ENCODE results near the gene NOL4L.
"Not testable (repeated sequence)": the region's sequence is repeated elsewhere in the genome, so short reads cannot be mapped to it uniquely, and the experiment has no call there.

NOL4L gene

DNA sequence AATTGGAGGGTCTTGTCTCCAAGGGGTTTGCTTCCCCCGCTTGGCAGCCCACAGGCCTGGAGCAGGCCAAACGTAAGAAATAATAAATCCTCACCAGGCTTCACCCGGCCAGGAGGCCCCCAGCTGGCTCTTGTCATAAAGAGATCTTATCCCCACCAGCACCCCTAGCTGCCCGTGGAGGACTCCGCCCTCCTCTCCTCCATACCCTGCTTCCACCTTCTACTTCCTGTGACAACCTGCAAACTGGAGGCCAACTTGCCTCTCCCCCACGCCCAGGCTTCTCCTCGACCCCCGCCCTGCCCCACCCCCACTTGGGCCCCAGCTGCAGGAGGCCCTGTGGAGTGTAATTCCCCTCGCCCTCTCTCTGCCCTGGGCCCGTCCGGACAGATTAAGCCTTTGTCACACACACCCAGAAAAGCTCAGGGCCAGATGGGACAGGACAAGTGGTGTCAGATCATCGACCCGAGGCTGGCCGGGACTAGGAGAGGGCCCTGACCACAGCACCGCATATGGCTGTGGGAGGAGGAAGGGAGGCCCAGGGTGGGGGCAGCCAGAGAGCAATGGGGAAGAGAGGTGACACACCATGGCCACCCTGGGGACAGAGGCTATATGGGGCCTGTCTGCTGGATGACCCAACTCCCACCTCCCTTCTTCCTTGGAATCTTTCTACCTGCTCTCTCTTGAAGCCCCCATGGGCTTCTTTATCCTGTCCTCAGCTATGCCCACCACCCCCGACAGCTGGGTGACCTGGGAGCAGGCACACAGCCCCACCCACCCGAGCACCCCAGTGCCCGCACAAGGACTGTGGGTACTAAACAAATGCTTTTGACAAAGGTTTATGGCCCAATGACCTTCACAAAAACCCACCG, 3.9 kb downstream of the NOL4L start:
- no peak for TF ChIP-seq CTCF (conservative IDR thresholded peaks at IDR 0.05; ENCODE audit: low read depth, low read length)
- no peak overlapping the region for H3K4me3 ChIP-seq (ENCODE audit: low read length)
- no peak for DNase-seq (ENCODE audit: low read depth)

DNA sequence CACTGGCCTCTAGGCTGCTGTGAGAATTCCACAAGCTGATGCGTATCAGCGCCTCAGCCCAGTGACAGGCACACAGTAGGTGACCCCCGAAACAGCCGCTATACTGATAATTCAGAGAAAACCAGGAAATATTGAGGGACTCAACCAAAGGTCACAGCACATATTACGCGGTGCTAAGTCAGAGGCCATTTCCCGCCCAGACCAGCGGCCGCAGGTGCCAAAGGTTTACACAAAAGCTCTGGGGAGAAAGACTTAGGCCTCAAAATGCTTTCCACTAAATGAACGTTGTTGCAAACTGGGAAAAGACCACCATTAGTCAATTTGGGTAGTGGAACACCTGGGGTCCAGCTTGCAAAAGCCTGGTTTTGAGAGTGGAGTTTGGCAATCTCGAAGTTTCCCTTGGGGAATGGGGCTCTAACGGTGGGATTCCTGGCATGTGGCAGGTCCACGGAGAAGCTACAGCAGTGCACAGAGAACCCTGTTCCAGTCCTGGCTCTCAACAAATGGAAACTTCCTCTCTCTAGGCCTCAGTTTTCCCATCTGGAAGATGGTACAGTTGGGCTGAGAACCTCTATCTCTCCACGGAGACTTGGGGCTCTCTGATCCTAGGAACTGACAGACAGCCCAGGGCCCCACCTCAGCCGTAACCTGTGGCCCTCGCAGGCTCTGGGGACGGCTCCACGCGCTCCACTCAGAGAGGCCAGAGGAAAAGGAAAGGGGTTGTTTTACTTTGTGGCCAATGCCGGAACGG, 4.7 kb downstream of the NOL4L start:
- TF ChIP-seq CTCF (conservative IDR thresholded peaks at IDR 0.05; ENCODE audit: low read depth, low read length) = no peak
- DNase-seq (ENCODE audit: low read depth) = no peak
- no peak overlapping the region for H3K4me3 ChIP-seq (ENCODE audit: low read length)

GRCh38 chr20:32578840-32579390, 6.2 kb downstream of the NOL4L start:
- no peak overlapping the region for H3K4me3 ChIP-seq (ENCODE audit: low read length)
- no peak for DNase-seq (ENCODE audit: low read depth)
- no peak for TF ChIP-seq CTCF (conservative IDR thresholded peaks at IDR 0.05; ENCODE audit: low read depth, low read length)

- not testable (repeated sequence) for H3K4me3 ChIP-seq (ENCODE audit: low read length); DNase-seq (ENCODE audit: low read depth)
Measured at GRCh38 chr20:32578062-32578461, 7.1 kb downstream of the NOL4L start.

GRCh38 chr20:32577657-32578056, 7.5 kb downstream of the NOL4L start:
- TF ChIP-seq CTCF (conservative IDR thresholded peaks at IDR 0.05; ENCODE audit: low read depth, low read length) = no peak
- DNase-seq (ENCODE audit: low read depth) = no peak
- H3K4me3 ChIP-seq (ENCODE audit: low read length) = no peak overlapping the region

DNA sequence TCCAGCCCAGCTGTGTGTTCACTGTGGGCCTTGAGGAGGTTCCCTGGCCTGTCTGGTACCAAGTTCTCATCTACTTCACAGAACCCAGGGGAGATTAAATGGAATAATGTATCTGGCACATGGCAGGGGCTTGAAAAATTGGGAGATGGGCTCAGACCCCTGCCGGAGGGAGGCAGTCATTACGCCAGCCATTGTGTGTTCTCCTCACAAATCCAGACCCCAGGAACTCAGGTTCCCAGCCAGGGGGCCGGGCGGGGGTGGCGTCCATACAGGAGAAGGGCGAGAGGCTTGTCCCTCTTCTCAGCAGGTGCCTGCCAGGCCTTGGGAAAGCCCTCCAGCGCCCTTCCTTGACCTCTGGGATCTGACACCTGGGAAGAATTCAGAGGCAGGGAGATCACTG, 8.1 kb downstream of the NOL4L start:
- DNase-seq (ENCODE audit: low read depth) = no peak
- TF ChIP-seq CTCF (conservative IDR thresholded peaks at IDR 0.05; ENCODE audit: low read depth, low read length) = peak; percentile 4
- no peak overlapping the region for H3K4me3 ChIP-seq (ENCODE audit: low read length)

DNA sequence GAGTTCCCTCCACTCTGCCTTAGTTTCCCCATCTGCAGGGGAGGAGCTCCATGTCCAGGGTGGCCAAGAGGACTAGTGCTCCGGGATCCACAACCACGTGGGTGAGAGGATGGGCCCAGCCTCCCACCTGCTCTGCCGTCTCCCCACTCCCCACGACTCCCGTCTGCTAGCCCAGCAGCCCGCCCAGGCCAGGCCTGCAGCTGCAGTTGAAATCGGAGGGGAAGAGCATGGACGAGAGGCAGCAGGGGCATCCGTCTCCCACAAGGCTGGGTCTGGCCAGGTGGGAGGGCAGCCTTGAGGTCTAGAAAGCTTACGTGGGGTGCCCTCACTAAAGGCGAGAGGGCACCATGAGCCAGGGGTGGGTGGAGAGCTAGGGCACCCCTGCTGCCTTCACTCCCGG, 8.6 kb downstream of the NOL4L start:
- no peak for TF ChIP-seq CTCF (conservative IDR thresholded peaks at IDR 0.05; ENCODE audit: low read depth, low read length)
- H3K4me3 ChIP-seq (ENCODE audit: low read length) = no peak overlapping the region
- no peak for DNase-seq (ENCODE audit: low read depth)
